Naive B cell (primary cell): ENCODE data around the gene COX19. TPM values are rescaled to one million over a fixed set of nuclear protein-coding genes. Genes with fewer than 3 reads are reported as not detected.
"Not testable (repeated sequence)": the region's sequence is repeated elsewhere in the genome, so short reads cannot be mapped to it uniquely, and the experiment has no call there.

Experiments used
- ATAC-seq, 2 donors: fragments of 150-1000 bp; cut with Tn5 transposase; 2 replicates each; pipeline ENCODE4 v1.10.0; 2021; ENCODE audit warnings: low read depth in 2 of 2, mild to moderate bottlenecking in 2 of 2, moderate library complexity in 2 of 2
- DNase-seq: peaks from one replicate; pipeline ENCODE4 v3.0.0; 2022
- H3K27ac Mint-ChIP-seq, 6 donors: one replicate each; pipeline ENCODE4 v1.8.0; 2020 to 2022; ENCODE audit warnings: mild to moderate bottlenecking in 6 of 6, mixed read lengths in 6 of 6, moderate library complexity in 5 of 6, inconsistent platforms in 2 of 6
- H3K27me3 Mint-ChIP-seq, 3 donors: one replicate each; pipeline ENCODE4 v1.8.0; 2021 to 2022; ENCODE audit warnings: mixed read lengths in 3 of 3, mild to moderate bottlenecking in 1 of 3
- H3K36me3 Mint-ChIP-seq, 2 donors: one replicate each; pipeline ENCODE4 v1.8.0; 2020 to 2022; ENCODE audit warnings: mixed read lengths in 2 of 2, inconsistent platforms in 1 of 2, mild to moderate bottlenecking in 1 of 2
- H3K4me1 Mint-ChIP-seq, 3 donors: one replicate each; pipeline ENCODE4 v1.8.0; 2020 to 2022; ENCODE audit warnings: mixed read lengths in 3 of 3, inconsistent platforms in 1 of 3, mild to moderate bottlenecking in 1 of 3, moderate library complexity in 1 of 3
- H3K4me3 Mint-ChIP-seq, 8 donors: one replicate each; pipeline ENCODE4 v1.8.0; 2020 to 2022; ENCODE audit warnings: mild to moderate bottlenecking in 8 of 8, mixed read lengths in 8 of 8, moderate library complexity in 8 of 8, inconsistent platforms in 2 of 8
- H3K9me3 Mint-ChIP-seq, 7 donors: one replicate each; pipeline ENCODE4 v1.8.0; 2020 to 2022; ENCODE audit warnings: mixed read lengths in 7 of 7, mild to moderate bottlenecking in 5 of 7, inconsistent platforms in 2 of 7, moderate library complexity in 1 of 7
- polyA plus RNA-seq, 6 donors: library from polyadenylated mRNA; unstranded; fragments of 300-500 nt; fragmentation: Illumina TruSeq; gene quantifications; one replicate each; pipeline ENCODE4 v1.2.3, GENCODE V29; 2021; ENCODE audit warnings: low read depth in 6 of 6

Gene COX19
- polyA plus RNA-seq, 6 donors from 2014 or later: 22.6 to 34.5 (median 27.0) TPM

GRCh38 chr7:943793-944192 is 31.6 kb downstream of the COX19 start:
- not testable (repeated sequence) for H3K36me3 Mint-ChIP-seq, H3K27ac Mint-ChIP-seq, H3K4me3 Mint-ChIP-seq, DNase-seq, ATAC-seq
- peaks cover 3 to 10% (median 8%) of the 10 kb centered on the region in 3 donors for H3K4me1 Mint-ChIP-seq
- peaks cover 6 to 20% (median 12%) of the 10 kb centered on the region in 3 donors for H3K27me3 Mint-ChIP-seq
- peaks cover 0 to 16% (median 10%) of the 10 kb centered on the region in 7 donors for H3K9me3 Mint-ChIP-seq

GRCh38 chr7:940599-941408 is 34.5 kb downstream of the COX19 start:
- peaks cover 6 to 17% (median 12%) of the 10 kb centered on the region in 3 donors for H3K27me3 Mint-ChIP-seq
- peaks cover 6 to 8% (median 8%) of the 10 kb centered on the region in 3 donors for H3K4me1 Mint-ChIP-seq
- ATAC-seq (no peak), DNase-seq (no peak)
- no peak overlapping the region for H3K4me3 Mint-ChIP-seq
- H3K9me3 Mint-ChIP-seq: peaks cover 0 to 16% (median 10%) of the 10 kb centered on the region in 7 donors
- H3K27ac Mint-ChIP-seq: no peak overlapping the region
- no peaks in the 10 kb centered on the region for H3K36me3 Mint-ChIP-seq

- DNase-seq: no peak
- Mint-ChIP-seq H3K27ac (no peak overlapping the region), H3K4me1 (peaks cover 6 to 8% (median 8%) of the 10 kb centered on the region in 3 donors)
Measured at GRCh38 chr7:939843-940242, 35.5 kb downstream of the COX19 start.

GRCh38 chr7:938546-939185 is 36.7 kb downstream of the COX19 start:
- DNase-seq (no peak), ATAC-seq (no peak)
- Mint-ChIP-seq H3K4me3 (no peak overlapping the region), H3K4me1 (peaks cover 6 to 8% (median 8%) of the 10 kb centered on the region in 3 donors), H3K9me3 (peaks cover 0 to 16% (median 10%) of the 10 kb centered on the region in 7 donors), H3K27me3 (peaks cover 6 to 17% (median 12%) of the 10 kb centered on the region in 3 donors), H3K27ac (no peak overlapping the region), H3K36me3 (no peaks in the 10 kb centered on the region)

More at GRCh38 chr7:939843-940242, 35.5 kb downstream of the COX19 start:
- no peak for ATAC-seq
- peaks cover 0 to 16% (median 10%) of the 10 kb centered on the region in 7 donors for H3K9me3 Mint-ChIP-seq
- H3K4me3 Mint-ChIP-seq: no peak overlapping the region
- H3K36me3 Mint-ChIP-seq: no peaks in the 10 kb centered on the region
- peaks cover 6 to 17% (median 12%) of the 10 kb centered on the region in 3 donors for H3K27me3 Mint-ChIP-seq

GRCh38 chr7:937856-938484 is 37.4 kb downstream of the COX19 start:
- Mint-ChIP-seq H3K36me3 (no peaks in the 10 kb centered on the region), H3K4me3 (peak overlapping the region in 1 of 8 donors; percentile 9), H3K4me1 (peaks cover 6 to 8% (median 8%) of the 10 kb centered on the region in 3 donors), H3K27me3 (peaks cover 6 to 17% (median 12%) of the 10 kb centered on the region in 3 donors), H3K27ac (peak overlapping the region in 1 of 6 donors; percentile 71), H3K9me3 (peaks cover 0 to 16% (median 10%) of the 10 kb centered on the region in 7 donors)
- no peak for DNase-seq
- no peak for ATAC-seq

- Mint-ChIP-seq H3K4me1 (peaks cover 0 to 8% (median 8%) of the 10 kb centered on the region in 3 donors), H3K36me3 (no peaks in the 10 kb centered on the region), H3K27me3 (peaks cover 6 to 8% (median 6%) of the 10 kb centered on the region in 3 donors)
Measured at GRCh38 chr7:936386-937054, 38.8 kb downstream of the COX19 start.

GRCh38 chr7:935874-936385 is 39.4 kb downstream of the COX19 start:
- Mint-ChIP-seq H3K36me3 (no peaks in the 10 kb centered on the region), H3K4me3 (no peak overlapping the region), H3K27me3 (peaks cover 2 to 3% (median 2%) of the 10 kb centered on the region in 3 donors), H3K4me1 (peaks cover 0 to 6% (median 5%) of the 10 kb centered on the region in 3 donors), H3K27ac (peak overlapping the region in 1 of 6 donors; percentile 12), H3K9me3 (peaks cover 0 to 12% (median 9%) of the 10 kb centered on the region in 7 donors)
- DNase-seq (no peak), ATAC-seq (no peak)

More at GRCh38 chr7:936386-937054, 38.8 kb downstream of the COX19 start:
- DNase-seq (no peak), ATAC-seq (no peak)
- no peak overlapping the region for H3K4me3 Mint-ChIP-seq
- H3K27ac Mint-ChIP-seq: peak overlapping the region in 1 of 6 donors; percentile 12
- H3K9me3 Mint-ChIP-seq: peaks cover 0 to 12% (median 10%) of the 10 kb centered on the region in 7 donors

GRCh38 chr7:935164-935873 is 40.0 kb downstream of the COX19 start:
- H3K36me3 Mint-ChIP-seq: no peaks in the 10 kb centered on the region

GRCh38 chr7:934469-935163 is 40.7 kb downstream of the COX19 start:
- Mint-ChIP-seq H3K9me3 (peaks cover 0 to 1% (median 0%) of the 10 kb centered on the region in 7 donors), H3K27me3 (no peaks in the 10 kb centered on the region), H3K27ac (no peak overlapping the region), H3K4me3 (no peak overlapping the region), H3K4me1 (peaks cover 0 to 5% (median 0%) of the 10 kb centered on the region in 3 donors), H3K36me3 (no peaks in the 10 kb centered on the region)
- DNase-seq (no peak), ATAC-seq (no peak)

More at GRCh38 chr7:935164-935873, 40.0 kb downstream of the COX19 start:
- H3K4me3 Mint-ChIP-seq: no peak overlapping the region
- DNase-seq (no peak), ATAC-seq (no peak)
- H3K4me1 Mint-ChIP-seq: peaks cover 0 to 5% (median 0%) of the 10 kb centered on the region in 3 donors
- peaks cover 0 to 7% (median 4%) of the 10 kb centered on the region in 7 donors for H3K9me3 Mint-ChIP-seq
- H3K27me3 Mint-ChIP-seq: no peaks in the 10 kb centered on the region
- no peak overlapping the region for H3K27ac Mint-ChIP-seq

GRCh38 chr7:932651-932975 is 42.7 kb downstream of the COX19 start:
- Mint-ChIP-seq H3K36me3 (no peaks in the 10 kb centered on the region), H3K9me3 (no peaks in the 10 kb centered on the region), H3K27me3 (no peaks in the 10 kb centered on the region), H3K4me3 (no peak overlapping the region), H3K27ac (no peak overlapping the region), H3K4me1 (peaks cover 0 to 11% (median 9%) of the 10 kb centered on the region in 3 donors)
- ATAC-seq (no peak), DNase-seq (no peak)

GRCh38 chr7:931871-932650 is 43.3 kb downstream of the COX19 start:
- Mint-ChIP-seq H3K27me3 (no peaks in the 10 kb centered on the region), H3K4me3 (no peak overlapping the region), H3K4me1 (peaks cover 0 to 11% (median 9%) of the 10 kb centered on the region in 3 donors), H3K9me3 (no peaks in the 10 kb centered on the region), H3K27ac (no peak overlapping the region), H3K36me3 (no peaks in the 10 kb centered on the region)
- ATAC-seq (no peak), DNase-seq (no peak)
